A673 (cell line): ENCODE results near the gene STK40. TPM values are rescaled to one million over a fixed set of nuclear protein-coding genes. Genes with fewer than 3 reads are reported as not detected.

Experiments
- BruUV-seq: library from RNA; stranded (reverse); fragments of 400-500 nt; replicated peaks from 2 replicates; lab custom pipeline; 2021; lab: Mats Ljungman, UMichigan
- CTCF ChIA-PET: fragments of 300-600 bp; sonication (Branson Sonifier 250); formaldehyde crosslinking; loops from one replicate; lab custom pipeline; 2022; ENCODE audit warnings: antibody characterized with exemption; lab: Charles Lee
- POLR2A ChIA-PET: fragments of 300-600 bp; sonication (Branson Sonifier 250); formaldehyde crosslinking; loops from one replicate; lab custom pipeline; 2022; ENCODE audit warnings: antibody characterized with exemption; ENCODE audit not compliant: low non-redundant PET; lab: Charles Lee
- DNase-seq: peaks from one replicate; pipeline ENCODE4 v3.0.0-alpha.2; 2015; ENCODE audit warnings: low spot score
- H3K27ac ChIP-seq: fragments of 200-600 bp; sonication (generic); 2 replicates; pipeline ENCODE4 v1.5.1; 2016; ENCODE audit warnings: mixed run types, low read depth, mild to moderate bottlenecking, mixed read lengths, antibody characterized with exemption, low read length; ENCODE audit not compliant: poor library complexity, severe bottlenecking
- H3K27me3 ChIP-seq: fragments of 200-600 bp; sonication (generic); replicated peaks from 2 replicates; pipeline ENCODE4 v1.6.1; 2017; ENCODE audit warnings: mixed run types, low read depth, mild to moderate bottlenecking, mixed read lengths, antibody characterized with exemption, low read length; ENCODE audit not compliant: insufficient read depth, poor library complexity
- H3K36me3 ChIP-seq: fragments of 200-600 bp; sonication (generic); 2 replicates; pipeline ENCODE4 v1.6.1; 2016; ENCODE audit warnings: mixed run types, mild to moderate bottlenecking, mixed read lengths, antibody characterized with exemption, low read length; ENCODE audit not compliant: insufficient read depth, poor library complexity, severe bottlenecking
- H3K4me1 ChIP-seq: fragments of 200-600 bp; sonication (generic); 2 replicates; pipeline ENCODE4 v1.6.1; 2017; ENCODE audit warnings: mixed run types, mild to moderate bottlenecking, mixed read lengths, antibody characterized with exemption, low read length; ENCODE audit not compliant: insufficient read depth, poor library complexity, severe bottlenecking
- H3K4me3 ChIP-seq: fragments of 200-600 bp; sonication (generic); 2 replicates; pipeline ENCODE4 v1.5.1; 2016; ENCODE audit warnings: low read depth, mixed run types, mild to moderate bottlenecking, mixed read lengths, low read length; ENCODE audit not compliant: poor library complexity, severe bottlenecking
- H3K9me3 ChIP-seq: fragments of 200-600 bp; sonication (generic); 2 replicates; pipeline ENCODE4 v1.6.1; 2016; ENCODE audit warnings: mixed run types, low read depth, mild to moderate bottlenecking, mixed read lengths, antibody characterized with exemption, low read length; ENCODE audit not compliant: poor library complexity, severe bottlenecking
- EZH2 ChIP-seq: fragments of 200-600 bp; sonication (generic); IDR thresholded peaks from 2 replicates; pipeline ENCODE4 v1.6.1; 2017; ENCODE audit warnings: borderline replicate concordance, low read depth, mild to moderate bottlenecking, mixed read lengths, antibody characterized with exemption, low read length; ENCODE audit not compliant: poor library complexity, severe bottlenecking
- intact Hi-C: fragments of 100-400 bp; cut with micrococcal nuclease; formaldehyde crosslinking; loops from one replicate; pipeline ENCODE4 v1.10.0; 2022; ENCODE audit not compliant: unreplicated experiment
- total RNA-seq: library from RNA; stranded (reverse); gene quantifications from 2 replicates; pipeline ENCODE4 v1.2.3, GENCODE V29; 2021
- TF ChIP-seq, protein P1 (sequence below): fragments of 300-800, 200-600 bp; sonication (generic); conservative IDR thresholded peaks from 2 replicates; pipeline ENCODE4 v1.5.1; 2017; ENCODE audit warnings: low read depth, mild to moderate bottlenecking, antibody characterized with exemption, low read length, moderate library complexity, mixed read lengths

Gene STK40
- total RNA-seq, 1 experiment from 2014 or later: 109 TPM

- no peak for DNase-seq
- H3K36me3 ChIP-seq: no peaks in the 10 kb centered on the region
- H3K9me3 ChIP-seq: no peaks in the 10 kb centered on the region
- POLR2A ChIA-PET: no interaction called here
- H3K4me3 ChIP-seq: no peak overlapping the region
- CTCF ChIA-PET: no interaction called here
- no peak overlapping the region for H3K27ac ChIP-seq
- TF ChIP-seq EZH2: no peak
- TF ChIP-seq, protein P1, sequence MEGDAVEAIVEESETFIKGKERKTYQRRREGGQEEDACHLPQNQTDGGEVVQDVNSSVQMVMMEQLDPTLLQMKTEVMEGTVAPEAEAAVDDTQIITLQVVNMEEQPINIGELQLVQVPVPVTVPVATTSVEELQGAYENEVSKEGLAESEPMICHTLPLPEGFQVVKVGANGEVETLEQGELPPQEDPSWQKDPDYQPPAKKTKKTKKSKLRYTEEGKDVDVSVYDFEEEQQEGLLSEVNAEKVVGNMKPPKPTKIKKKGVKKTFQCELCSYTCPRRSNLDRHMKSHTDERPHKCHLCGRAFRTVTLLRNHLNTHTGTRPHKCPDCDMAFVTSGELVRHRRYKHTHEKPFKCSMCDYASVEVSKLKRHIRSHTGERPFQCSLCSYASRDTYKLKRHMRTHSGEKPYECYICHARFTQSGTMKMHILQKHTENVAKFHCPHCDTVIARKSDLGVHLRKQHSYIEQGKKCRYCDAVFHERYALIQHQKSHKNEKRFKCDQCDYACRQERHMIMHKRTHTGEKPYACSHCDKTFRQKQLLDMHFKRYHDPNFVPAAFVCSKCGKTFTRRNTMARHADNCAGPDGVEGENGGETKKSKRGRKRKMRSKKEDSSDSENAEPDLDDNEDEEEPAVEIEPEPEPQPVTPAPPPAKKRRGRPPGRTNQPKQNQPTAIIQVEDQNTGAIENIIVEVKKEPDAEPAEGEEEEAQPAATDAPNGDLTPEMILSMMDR: no peak
- H3K27me3 ChIP-seq: no peaks in the 10 kb centered on the region
- H3K4me1 ChIP-seq: peaks cover 5% of the 10 kb centered on the region
- no TSS peak for BruUV-seq
- intact Hi-C loops: no loop called here
Observed at GRCh38 chr1:36417931-36418330, 32.2 kb upstream of the STK40 start.

- no peak for TF ChIP-seq EZH2
- TF ChIP-seq, protein P1: no peak
- no peak overlapping the region for H3K4me3 ChIP-seq
- ChIA-PET CTCF (no interaction called here), POLR2A (no interaction called here)
- intact Hi-C loops: no loop called here
- peaks cover 5% of the 10 kb centered on the region for H3K4me1 ChIP-seq
- no TSS peak for BruUV-seq
- H3K36me3 ChIP-seq: no peaks in the 10 kb centered on the region
- DNase-seq: no peak
- no peaks in the 10 kb centered on the region for H3K9me3 ChIP-seq
- no peaks in the 10 kb centered on the region for H3K27me3 ChIP-seq
- no peak overlapping the region for H3K27ac ChIP-seq
Observed at GRCh38 chr1:36415661-36416326, 30.1 kb upstream of the STK40 start.

DNA sequence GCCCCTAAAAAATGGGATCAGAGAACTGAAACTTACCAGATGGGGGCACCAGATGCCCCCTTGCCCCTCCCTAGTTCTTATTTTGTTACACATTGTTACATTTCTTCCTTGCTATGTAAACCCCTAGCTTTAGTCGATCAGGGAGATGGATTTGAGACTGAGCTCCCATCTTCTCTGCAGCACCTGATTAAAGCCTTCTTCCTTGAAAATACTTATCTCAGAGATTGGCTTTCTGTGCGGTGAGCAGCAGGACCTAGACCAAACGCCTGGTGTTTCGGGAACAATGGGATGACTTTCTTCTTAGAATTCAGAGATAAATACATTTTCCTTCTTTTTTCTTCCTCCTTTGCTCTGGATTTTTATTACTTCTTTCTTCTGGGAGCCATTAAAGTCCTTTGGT, 28.7 kb upstream of the STK40 start:
- CTCF ChIA-PET: no interaction called here

More for the DNA sequence above, 28.7 kb upstream of the STK40 start:
- no peak overlapping the region for H3K27ac ChIP-seq
- intact Hi-C loops: no loop called here
- no peak overlapping the region for H3K4me3 ChIP-seq
- H3K36me3 ChIP-seq: no peaks in the 10 kb centered on the region
- H3K9me3 ChIP-seq: no peaks in the 10 kb centered on the region
- POLR2A ChIA-PET: no interaction called here
- DNase-seq: no peak
- TF ChIP-seq, protein P1: no peak
- TF ChIP-seq EZH2: no peak
- no peaks in the 10 kb centered on the region for H3K27me3 ChIP-seq
- BruUV-seq: no TSS peak
- no peaks in the 10 kb centered on the region for H3K4me1 ChIP-seq
